ENCODE results near the gene DCHS2. TPM values are rescaled to one million over a fixed set of nuclear protein-coding genes. Genes with fewer than 3 reads are reported as not detected.

Gene DCHS2
- total RNA-seq, 1 donor from 2014 or later = 1.8 TPM

DNA sequence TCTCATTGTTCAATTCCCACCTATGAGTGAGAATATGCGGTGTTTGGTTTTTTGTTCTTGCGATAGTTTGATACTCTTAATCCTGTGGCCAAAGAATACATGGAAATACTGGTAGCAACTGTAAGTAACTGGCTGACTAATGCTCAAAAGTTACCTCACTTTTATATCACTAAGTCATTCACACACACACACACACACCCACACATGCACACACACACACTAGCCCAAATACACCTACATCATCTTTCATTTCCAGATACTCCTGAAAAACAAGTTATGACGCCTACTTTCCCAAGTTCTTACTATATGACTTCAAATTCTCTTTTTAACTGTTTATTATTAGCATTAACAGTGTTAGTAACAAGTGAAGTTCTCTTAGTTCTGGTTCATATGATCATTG lies 101.3 kb downstream of the DCHS2 start:
- no peak for DNase-seq (ENCODE audit: low spot score)

DNA sequence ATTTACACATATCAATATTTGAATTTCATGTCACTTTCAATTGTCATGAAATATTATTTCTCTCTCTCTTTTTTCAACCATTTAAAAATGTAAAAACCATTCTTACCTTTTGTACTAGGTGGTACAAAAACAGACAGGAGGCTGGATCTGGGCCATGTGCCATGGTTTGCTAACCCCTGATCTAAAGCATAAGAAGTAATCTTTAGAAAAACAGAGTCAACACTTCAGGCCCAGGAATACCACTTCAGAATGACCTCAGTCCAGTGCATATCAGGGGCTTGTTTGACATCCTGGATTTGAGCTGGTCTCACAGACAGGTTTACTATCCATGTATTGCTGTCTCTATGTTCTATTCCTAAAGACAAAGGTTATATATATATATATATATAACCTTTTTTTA lies 102.5 kb downstream of the DCHS2 start:
- no peak for DNase-seq (ENCODE audit: low spot score)

DNA sequence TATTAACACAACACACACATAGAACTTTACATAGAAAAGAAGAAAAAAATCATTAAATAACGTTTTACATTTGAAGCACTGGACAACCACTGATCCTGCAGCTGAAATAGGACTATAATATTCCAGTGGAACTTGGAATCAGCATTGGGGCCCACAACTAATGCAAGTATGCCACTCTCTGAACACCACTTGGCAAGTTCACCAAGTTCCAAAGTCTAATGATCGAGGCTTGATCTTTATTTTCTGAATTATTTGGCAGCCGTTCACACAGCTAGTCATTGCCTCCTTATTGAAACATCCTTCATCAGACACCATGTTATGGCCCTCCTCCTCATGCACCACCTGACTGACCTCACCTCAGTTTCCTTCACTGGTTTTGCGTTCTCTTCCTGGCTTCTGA lies 107.6 kb downstream of the DCHS2 start:
- DNase-seq (ENCODE audit: low spot score) = no peak

DNA sequence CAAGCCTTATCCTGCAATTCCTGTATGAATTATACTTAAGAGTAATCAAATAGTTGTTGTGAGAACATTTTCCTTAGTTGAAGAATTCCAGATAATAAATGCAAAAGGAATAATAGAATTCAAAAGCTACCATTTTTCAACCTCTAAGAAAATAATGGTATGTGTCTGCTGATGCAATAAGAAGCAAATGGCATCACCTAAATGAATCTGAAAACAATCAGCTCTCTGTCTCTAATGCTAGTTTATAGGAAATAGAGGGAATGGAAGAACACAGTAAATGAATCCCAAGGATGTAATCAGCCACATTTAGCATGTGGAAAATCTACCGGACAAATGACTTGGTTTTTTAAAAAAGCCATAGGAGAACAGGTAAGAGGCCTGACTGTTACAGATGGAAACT lies 115.1 kb downstream of the DCHS2 start:
- no peak for DNase-seq (ENCODE audit: low spot score)

DNA sequence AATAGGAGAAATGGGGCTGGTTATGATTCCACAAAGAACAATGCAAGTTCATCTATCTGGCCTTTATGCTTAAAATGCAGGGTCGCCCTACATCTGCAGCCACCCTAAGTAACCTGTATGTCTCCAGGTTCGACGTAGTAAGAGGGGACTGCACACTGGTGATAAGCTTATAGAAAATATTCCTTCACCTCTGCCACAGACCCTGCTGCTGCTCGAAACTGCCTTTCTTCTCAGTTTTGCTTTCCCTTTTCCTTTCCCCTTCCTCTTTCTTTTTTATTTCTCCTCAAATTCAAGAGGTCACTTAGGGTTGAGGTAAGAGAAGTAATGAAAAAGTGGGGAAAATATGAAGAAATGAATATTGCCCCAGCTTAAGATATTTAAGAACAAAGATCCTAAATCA lies 123.5 kb downstream of the DCHS2 start:
- no peak for DNase-seq (ENCODE audit: low spot score)

DNA sequence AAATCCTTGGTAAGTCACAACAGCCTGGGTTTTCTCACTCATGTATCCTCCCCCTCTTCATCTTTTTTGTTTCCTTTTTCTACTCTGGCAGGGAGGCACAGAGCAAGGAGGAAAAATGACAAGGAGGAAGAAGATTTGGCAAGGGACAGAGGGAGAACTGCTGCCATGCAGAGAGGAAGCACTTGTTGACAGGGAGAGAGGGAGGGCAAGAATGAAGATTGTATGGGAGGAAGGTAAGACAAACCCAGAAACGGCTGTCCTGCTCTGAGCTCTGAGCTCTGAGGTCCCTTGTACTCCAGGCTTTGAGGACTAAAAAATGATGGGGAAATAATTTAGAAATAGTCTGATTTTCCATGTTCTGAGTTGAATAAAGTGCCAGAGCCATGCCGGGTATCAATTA lies 123.9 kb downstream of the DCHS2 start:
- no peak for DNase-seq (ENCODE audit: low spot score)

DNA sequence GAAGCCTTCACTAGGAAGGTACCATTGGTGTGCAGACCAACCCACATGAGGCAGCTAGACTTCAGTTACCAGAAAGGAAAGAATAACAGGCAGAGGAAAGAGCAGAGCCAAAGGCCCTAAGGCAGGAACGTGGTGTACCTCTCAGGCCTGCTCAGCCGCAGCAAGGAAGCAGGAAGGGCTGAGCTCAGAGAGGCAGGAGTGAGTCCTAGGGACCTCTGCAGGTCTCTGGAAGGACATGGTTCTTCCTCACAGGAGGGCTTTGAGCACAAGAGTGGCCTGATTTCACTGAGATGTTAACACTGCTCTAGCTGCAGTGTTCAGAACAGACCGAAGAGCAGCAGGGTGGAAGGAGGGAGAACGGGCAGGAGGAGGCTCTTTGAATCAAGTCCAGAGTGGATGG lies 124.6 kb downstream of the DCHS2 start:
- DNase-seq (ENCODE audit: low spot score) = no peak

DNA sequence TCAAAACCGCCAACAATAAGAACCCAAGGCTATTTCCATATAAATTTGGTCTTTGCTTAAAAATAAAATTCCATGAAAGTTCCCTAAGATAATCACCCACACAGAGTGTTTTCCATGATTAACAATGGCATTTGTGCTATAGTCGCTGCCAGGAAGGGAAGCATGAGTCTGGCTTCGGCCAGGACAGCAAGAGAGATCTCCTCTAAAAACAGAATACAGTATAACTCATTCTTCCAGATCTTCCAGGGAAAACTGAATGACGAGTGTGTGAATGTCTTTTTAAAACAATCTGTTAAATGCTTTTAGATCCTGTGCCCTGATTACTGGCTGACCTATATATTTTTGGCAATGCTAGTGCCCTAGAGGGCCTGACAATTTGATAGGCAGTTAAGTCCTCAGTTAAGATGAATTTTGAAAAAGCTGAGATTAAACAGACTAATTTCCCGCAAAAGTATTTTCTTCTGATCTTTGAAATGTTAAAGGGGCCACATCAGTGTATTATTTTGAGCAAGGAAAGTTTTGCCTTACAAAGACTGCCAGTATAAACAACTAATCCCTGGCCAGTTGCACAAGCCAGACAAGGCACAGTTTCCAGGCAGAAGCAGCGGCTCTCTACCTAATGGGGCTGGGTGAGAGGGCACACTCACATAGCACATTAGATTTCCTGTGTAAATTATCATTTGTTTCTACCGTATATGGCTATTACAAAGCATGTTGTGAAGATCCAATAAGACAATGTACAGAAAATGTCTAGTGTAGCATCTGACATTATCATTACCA lies 127.3 kb downstream of the DCHS2 start:
- DNase-seq (ENCODE audit: low spot score) = no peak

DNA sequence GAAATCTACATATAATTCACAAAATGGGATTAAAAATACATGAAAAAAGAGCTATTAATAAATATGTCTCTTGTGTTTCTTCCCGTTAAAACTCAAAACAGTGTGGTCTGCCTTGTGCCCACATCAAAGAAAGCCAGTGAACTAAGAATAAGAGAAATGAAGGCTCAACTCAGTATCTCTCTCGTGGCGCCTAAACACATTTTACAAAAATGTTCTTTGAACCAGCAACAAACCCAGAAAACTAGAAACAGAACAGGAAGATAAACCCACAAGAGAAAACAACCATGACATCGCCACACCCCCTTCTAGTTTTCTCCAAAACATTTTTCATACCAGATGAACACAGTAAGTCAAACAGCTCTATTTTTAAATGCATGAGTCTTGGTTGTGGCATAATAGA lies 130.1 kb downstream of the DCHS2 start:
- DNase-seq (ENCODE audit: low spot score) = no peak

DNA sequence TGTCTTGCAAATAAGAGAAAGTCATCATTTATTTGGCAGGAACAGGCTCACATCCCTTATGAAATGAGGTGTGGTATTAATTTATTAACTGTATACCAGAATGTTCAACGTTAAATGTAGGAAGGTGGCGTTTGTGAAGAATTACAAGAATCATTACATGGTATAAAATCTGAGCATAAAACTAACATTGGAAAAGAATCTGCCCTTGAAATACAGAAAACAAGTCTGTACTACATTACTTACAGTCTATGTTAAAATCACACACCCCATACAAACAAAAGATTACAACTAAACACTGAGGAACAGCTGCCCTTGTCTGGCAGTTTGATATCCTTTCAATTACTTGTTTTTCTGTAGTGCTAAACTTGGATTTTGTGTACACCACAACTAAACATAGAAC lies 131.1 kb downstream of the DCHS2 start:
- DNase-seq (ENCODE audit: low spot score) = no peak

DNA sequence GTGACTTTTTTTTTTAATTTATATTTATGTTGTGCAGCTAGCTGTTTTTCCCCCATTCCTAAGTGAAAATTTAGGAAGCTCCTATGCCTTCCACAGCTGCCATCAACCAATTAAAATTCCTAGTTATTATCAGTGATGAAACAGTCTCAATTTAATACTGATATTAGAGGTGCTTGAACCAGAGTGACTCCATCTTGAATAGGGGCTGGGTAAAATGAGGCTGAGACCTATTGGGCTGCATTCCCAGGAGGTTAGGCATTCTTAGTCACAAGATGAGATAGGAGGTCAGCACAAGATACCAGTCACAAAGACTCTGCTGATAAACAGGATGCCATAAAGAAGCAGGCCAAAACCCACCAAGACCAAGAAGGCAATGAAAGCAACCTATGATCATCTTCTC lies 136.7 kb downstream of the DCHS2 start:
- DNase-seq (ENCODE audit: low spot score) = no peak

DNA sequence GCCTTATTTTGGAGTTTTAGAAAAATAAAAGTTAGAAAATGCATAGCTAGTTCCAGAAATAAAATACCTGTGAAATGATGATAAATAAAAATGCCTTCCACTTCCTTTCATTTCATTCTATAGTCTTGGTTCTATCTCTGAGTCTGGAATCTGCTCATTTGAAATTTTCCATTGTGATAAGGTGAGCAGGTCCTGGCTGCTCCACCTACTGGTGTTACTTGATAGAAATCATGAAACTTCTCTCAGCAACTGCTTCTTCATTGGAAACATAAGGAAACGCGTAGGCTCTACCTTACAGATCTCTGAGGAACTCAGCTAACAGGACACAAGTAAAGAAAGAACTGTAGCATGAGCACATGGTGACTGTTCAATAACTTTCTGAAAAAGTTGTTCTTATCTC lies 141.8 kb downstream of the DCHS2 start:
- DNase-seq (ENCODE audit: low spot score) = no peak

DNA sequence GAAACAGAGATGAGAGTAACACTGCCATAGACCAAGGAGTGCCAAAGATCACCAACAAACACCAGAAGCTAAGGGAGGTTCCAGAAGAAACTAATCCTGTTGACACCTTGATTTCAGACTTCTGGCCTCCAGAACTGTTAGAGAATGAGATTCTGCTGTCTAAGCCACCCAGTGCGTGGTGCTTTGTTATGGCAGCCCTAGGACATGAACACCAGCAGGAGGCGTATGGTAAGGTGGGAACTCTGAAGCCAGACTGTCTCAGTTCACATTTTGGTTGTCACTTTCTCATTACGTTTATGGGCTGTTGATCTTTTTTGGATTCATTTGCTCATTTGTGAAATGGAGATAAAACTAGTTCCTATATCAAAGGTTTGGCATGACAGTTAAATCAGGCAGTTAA lies 142.9 kb downstream of the DCHS2 start:
- no peak for DNase-seq (ENCODE audit: low spot score)

DNA sequence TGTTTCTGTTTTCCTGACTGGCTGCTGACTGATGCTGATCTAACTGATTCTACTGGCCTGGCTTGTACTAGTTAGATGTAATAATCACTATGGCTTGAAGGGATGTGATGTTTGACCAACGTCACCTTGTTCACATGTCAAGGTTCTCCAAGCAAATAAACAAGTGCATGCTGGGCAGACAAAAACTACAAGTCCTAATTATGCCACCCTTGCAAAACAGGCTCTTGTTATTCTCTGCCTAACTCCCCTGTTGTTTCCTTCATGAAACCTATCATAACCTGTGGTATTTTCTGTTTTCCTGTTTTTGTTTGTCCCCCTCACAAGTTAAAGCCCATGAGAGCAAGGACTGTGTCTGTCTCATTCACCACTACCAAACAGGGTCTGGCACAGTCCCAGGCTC lies 146.2 kb downstream of the DCHS2 start:
- no peak for DNase-seq (ENCODE audit: low spot score)

DNA sequence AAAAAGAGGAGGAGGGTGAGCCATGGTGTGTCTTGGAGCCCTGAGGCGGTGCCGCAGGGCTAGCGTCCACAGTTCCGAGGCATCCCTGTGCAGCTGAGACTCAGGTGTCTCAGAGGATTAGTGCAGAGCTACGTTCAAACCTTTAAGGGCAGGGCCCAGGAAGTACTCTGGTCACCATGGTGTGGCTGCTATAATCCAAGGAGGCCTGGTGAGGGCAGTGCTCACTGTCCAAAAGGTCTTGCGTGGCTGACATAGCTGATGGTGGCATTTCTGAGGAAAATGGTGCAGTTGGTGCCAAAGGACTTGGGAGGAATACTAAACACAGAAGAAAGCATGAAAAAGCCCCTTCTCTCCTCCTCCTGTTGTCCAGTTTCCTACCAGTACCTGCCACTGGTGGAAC lies 146.9 kb downstream of the DCHS2 start:
- DNase-seq (ENCODE audit: low spot score) = no peak

DNA sequence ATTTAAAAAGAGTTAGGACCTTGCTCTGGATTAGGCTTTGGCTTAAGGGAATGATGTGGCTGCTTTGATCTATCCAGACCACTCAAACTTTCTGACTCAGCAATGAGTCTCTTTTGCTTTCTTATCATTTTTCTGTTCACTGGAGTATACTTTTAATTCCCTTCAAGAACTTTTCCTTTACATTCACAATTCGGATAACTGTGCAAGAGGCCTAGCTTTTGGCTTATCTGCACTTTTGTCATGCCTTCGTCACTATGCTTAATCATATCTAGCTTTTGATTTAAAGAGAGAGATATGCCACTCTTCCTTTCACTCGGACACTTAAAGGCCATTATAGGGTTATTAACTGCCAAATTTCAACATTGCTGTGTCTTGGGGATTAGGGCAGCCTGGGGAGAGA lies 147.9 kb downstream of the DCHS2 start:
- no peak for DNase-seq (ENCODE audit: low spot score)

DNA sequence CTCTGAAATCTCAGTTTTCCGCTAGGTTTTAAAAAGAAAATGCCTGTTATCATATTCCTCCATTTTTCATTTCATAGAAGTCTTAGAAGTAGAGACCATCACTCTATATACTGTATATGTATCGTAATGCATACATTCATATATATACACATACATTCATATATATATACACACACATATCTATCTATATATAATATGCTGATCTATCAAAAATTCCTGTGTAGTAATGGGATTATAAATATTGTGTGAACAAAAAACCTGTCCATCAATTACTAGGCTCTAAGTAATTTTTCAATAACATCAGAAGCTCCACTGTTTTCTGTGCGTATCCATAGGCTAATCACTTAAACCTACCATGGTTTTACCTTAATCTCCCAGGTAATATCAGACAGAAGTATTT lies 150.2 kb downstream of the DCHS2 start:
- DNase-seq (ENCODE audit: low spot score) = no peak

DNA sequence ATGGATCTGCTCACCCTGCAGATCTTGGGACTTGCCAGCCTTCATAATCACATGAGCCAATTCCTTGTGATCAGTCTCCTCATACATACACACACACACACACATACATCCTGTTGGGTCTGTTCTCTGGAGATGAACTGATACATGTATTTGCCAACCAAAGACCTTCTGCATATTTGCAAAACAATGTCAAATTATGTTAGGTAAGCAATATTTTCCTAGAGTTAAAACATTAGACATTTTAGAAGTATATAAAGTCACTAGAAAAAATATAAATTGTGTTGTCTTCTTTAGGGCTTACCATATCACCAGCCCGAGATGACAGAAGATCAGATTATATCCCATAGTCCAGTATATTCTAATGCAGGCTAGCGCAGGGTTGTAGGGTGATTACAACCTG lies 156.0 kb downstream of the DCHS2 start:
- no peak for DNase-seq (ENCODE audit: low spot score)

DNA sequence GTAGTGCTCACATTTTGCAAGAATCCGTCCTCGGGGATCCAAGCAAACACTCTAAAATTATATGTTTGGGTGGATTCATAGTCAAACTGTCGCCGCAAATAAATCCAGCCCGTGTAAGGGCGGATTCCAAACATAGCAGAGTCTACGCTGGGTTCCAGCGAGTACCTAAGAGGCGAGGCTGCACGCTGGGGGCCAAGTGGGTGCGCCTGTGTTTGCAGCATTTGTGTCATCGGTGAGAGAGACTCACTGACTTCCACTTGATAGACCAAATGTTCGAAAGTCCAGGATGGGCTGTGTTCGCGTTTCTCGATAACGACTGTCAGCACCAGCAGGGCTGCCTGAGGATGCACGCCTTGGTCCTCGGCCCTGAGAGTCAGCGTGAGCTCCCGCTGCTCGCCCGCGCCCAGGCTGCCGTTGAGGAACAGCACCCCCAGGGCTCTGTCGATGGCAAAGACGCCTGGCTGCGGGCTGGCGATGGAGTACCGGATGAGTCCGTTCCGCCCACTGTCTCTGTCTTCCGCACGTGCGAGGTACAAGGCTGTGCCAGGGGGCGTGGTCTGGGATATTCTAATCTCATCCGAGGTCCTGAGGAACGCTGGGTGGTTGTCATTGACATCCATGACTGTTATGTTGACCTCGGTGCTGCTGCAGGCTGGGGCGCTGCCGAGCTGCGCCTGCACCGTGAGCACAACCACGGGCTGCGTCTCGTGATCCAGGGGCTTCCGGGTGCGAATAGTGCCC lies 158.7 kb downstream of the DCHS2 start:
- DNase-seq (ENCODE audit: low spot score) = peak; percentile 46

DNA sequence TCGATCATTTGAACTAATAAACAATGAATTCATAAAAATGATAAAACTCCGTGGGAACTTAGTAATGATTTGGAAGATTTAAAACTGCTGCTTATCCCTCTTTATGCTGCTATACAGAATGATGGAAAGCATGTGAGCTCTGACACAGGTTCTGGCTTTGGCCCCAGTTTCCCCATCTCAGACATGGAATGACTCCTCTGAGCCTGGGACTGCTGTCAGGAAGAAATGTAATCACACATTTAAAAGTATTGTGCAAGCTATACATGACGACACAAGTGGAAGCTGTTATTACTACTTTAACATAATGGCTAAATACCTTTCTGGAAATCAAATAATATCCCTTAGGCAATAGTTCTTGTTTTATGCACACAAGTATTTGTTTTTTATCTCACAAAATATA lies 161.7 kb downstream of the DCHS2 start:
- no peak for DNase-seq (ENCODE audit: low spot score)

DNA sequence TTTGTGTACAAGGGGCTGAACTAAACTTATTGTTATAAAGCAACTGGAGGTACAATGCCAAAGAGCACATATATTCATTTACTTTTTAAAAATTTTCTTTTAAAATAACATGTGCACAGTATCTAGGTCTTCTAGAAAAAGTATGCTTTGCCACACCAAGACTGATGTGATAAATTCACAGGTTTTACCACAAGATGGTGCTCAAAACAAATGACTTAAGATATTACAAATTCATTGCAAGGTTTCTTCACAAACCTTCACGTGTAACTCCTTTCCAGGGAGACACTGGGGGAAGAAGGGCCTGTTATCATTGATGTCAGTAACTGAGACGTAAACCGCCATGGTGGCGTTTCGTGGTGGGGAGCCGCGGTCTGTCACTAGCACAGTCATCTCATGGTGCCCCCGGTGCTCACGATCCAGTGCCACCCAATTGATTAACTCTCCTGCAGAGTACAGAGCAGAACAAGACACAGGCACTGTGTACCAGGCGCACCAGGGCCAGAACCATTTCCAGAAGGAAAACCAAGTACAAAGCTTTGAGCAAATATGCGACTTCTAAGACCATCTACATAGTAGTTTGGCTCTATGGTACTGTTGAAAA lies 162.2 kb downstream of the DCHS2 start:
- DNase-seq (ENCODE audit: low spot score) = no peak

DNA sequence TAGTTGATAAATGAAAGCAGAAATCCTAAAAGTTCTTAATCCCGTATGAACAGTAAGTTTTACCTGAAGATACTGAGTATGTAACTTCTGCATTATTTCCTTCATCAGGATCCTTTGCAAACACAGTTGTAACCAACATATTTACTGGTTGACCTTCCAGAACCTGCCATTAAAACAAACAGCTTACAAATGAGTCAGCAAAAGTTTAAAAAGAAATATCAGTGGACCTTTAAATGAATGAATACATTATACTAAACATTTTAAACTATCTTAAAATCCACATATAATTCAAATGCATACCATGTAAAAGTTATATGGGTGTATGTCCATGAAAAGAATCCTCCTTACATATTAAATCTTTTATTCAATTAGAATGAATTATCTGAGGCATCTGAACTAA lies 163.6 kb downstream of the DCHS2 start:
- no peak for DNase-seq (ENCODE audit: low spot score)

DNA sequence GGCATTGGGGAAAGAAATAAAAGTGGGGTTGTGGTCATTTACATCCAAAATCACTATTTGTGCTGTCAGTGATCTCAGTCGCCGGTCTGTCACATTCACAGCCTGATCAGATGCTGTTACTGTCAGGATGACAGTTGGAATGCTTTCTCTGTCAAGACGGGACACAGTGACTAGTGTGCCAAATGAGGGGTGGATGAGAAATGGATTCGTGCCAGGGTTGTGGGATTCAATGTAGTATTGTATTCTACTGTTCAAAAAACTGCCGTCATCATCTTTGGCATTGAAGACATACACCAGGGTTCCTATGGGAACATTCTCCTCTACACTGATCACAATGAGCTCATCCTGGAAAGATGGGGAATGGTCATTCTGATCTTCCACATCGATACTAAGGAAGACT lies 171.1 kb downstream of the DCHS2 start:
- DNase-seq (ENCODE audit: low spot score) = no peak

All from ureter (tissue), 1 donor.